NOMO-1 treated with dmso at 0.1 percent for 144 hours (cell line): Measurements from ENCODE around the gene TTC23.
"Not testable (repeated sequence)": the region's sequence is repeated elsewhere in the genome, so short reads cannot be mapped to it uniquely, and the experiment has no call there.

Experiments used
- DNase-seq: peaks from one replicate; lab custom pipeline; 2025; ENCODE audit not compliant: unreplicated experiment; lab: John Stamatoyannopoulos, UW

The TTC23 gene

DNA sequence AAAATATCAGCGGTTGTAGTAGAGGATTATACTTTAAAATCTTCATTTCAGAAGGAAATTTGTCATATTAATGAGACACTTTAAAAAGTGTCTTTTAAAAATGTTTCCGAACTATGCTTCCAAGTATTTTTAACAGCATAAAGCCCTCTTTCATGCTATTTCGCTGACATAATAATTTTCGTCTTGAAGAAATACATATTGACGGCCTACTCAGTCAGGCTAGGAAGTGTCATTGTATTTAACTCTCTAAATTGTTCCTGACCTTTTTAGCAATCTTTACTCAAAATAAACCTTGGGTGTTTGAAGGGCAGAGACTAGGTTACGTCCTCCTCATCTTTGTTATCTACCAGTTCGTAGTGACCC is 1.1 kb upstream of the TTC23 start:
- no peak for DNase-seq

DNA sequence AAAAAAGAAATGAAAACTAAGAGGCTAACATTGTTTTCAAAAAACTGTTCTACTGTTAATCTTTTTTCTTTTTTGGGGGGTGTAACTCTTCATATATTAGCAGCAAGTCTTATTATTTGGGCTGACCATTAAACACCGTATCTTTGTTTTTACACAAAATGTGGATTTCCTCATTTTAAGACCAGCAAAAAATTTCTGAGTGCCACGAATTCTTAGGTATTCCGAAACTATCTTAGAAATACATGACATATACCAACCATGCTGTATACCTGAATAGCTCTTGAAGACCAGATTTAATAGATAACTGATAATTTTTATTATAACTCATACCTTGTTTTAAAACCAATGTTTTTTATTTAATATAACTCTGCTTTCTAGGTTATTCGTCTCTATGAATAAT is 620 bp upstream of the TTC23 start:
- DNase-seq, result no peak

DNA sequence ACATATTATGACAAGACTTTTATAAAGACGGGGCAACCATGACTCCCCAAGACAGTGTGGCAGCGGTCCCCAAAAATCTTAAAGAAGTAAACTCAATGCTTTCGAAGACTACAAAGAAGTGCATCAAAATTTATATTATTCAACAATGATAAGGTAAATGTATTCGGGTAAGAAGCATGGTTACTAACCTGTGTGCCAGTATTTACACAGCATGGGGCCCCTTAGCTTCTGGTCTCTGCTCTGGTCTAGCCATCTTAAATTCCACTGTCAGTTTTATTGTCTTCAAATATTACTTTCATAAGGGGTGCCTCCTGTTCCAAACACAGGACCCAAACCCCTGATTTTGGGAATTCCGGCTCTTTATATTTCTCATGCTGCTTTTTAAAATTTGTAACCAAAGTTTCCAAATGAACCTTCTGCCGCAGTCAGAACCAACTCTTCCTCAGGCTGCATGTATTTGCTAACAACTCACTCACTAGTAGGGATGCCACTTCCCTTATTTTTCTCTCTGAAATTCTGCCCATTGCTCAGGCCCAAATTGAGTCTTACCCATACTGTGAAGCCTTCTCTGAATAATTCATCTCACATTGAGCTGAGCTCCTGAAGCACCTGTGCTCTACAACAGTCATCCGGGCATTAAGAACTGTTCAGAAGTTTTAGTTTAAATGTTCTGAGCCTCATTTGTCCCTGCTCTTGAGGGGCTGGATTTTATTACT is 1.2 kb downstream of the TTC23 start:
- no peak for DNase-seq

DNA sequence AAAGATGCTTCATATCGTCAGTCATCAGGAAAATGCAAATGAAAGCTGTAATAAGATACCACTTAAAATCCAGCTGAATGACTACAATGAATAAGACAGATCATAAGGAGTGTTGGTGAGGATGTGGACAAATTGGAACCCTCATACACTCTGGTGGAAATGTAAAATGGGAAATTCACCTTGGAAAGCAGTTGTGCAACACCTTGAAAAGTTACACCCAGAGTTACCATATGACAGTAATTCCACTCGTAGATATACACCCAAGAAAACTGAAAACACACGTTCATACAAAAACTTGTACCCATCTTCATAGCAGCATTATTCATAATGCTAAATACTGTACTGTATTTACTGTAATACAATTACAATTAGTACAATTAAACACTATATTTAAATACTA is 2.3 kb downstream of the TTC23 start:
- no peak for DNase-seq

- no peak for DNase-seq
These were observed 5.1 kb downstream of the TTC23 start for GRCh38 chr15:99244306-99244705.

DNA sequence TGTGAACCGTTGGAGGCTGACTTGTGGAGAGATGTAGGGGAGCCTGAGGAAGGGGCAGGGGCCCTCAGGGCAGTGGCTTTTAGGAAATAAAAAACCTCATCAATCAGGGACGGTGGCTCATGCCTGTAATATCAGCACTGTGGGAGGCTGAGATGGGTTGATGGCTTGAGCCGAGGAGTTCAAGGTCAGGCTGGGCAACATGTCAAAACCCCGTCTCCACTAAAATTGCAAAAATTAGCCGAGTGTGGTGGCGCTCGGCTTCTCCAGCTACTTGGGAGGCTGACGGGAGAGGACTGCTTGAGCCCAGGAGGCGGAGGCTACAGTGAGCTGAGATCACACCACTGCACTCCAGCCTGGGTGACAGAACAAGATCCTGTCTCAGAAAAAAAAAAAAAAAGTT is 7.6 kb downstream of the TTC23 start:
- DNase-seq, result no peak

DNA sequence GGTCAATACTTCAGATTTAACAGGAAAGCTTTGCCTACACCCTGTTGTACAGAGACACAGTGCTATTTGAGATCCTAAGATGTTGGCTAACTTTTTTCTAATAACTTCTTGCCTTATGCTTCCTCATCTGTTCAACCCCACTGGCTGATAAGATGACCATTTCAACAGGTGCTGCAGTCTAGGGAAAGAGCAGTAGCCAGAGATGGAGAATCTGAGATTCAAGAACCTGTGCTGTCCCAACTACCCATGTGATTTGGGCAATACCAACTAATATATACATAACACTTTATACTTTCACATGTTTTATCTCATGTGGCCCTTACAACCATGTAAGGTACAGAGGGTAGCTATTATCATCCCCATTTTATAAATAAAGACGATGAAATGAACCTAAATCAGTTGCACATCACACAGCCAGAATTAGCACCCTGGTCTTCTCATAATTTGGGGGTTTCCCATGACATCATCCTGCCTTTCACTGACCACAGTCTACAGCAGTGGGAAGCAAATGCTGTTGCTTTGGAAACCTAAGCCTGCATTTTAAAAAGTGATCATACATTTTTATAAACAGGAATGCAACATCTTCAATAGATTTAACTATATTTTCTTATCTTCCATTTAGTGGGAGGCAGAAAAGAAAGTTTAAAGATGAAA is 9.7 kb downstream of the TTC23 start:
- DNase-seq, result no peak

DNA sequence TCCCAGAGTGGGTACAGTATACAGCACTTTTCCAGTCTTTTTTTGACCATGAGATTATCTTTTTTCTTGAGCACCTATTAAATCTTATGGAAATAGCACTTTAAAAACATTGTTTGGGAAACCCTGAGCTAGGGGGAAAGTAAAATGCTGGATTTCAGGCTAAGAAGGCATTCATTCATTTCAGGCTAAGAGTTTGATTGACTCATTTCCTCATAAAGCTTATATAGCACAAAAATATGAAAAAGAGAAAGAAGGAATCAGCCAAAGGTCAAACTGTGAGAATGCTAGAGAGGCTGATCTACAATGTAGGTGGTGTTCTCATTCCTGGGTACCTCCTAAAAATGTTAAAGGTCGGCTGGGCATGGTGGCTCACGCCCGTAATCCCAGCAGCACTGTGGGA is 10.5 kb downstream of the TTC23 start:
- DNase-seq, result no peak

GRCh38 chr15:99234160-99234559 is 15.2 kb downstream of the TTC23 start:
- not testable (repeated sequence) for DNase-seq

DNA sequence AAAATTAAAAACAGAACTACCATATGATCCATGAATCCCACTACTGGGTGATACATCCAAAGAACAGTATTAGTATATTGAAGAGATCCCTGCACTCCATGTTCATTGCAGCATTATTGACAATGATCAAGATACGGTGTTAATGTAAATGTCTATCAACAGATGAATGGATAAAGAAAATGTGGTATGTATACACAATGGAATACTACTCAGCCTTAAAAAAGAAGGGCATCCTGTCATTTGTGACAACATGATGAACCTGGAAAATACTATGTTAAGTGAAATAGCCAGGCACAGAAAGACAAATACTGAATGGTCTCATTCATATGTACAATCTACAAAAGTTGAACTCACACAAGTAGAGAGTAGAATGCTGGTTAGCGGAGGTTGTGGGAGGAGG is 16.6 kb downstream of the TTC23 start:
- DNase-seq, result no peak

GRCh38 chr15:99230867-99231266 is 18.5 kb downstream of the TTC23 start:
- no peak for DNase-seq

- DNase-seq, result no peak
These were observed 21.1 kb downstream of the TTC23 start for GRCh38 chr15:99228120-99228770.

DNA sequence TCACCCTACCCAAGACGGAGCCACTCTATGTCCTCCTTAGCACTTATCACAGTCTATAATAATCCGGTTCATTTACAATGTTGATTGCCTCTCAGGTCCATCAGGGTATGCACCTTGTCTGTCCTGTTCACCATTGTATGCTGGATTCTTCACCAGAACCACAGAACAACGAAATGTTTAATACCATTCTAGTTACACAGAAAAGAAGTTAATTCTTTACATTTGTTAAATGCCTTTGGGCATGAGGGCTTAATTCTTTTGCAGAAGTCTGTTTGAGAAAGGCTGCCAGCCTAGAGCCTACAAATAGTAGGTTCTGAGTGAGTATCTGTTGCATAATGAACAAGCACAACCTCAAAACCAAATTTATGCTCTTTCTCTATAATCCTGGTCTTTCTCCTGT is 22.6 kb downstream of the TTC23 start:
- no peak for DNase-seq

DNA sequence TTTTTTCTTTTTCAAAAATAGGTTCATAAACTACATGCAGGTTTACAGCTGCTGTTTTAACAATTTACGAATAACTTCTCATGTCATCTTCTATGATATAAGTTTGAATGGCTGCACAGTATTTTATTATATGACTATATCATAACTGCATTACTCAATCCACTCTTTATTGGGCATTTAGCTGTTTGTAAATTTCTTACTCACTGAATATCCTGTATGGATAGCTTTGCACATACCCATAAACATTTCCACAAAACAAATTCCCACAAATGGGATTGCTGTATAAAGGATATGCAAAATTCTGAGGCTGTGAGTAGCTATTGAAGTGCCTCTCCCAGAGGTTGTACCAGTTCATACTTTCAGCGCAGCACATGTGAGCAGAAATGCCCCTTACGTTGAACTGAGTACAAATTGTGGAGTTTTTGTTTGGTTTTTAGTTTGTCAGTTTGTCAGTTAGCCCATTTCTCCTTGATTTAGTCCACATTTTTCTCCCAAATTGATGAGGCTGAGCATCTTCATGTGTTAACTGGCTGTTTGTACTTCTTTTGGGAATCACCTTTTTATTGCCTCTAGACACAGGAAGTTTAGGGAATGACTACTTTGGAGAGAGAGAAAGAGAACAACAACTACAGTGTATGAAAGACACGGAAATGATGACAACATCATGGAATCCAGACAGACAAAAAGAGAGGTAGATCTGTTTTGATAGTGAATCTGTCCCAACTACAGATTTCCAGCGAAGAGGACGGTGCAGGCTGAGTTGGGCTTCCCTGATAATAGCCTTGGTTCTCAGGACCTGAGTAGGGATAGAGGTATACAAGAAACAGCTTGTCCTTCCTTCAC is 24.8 kb downstream of the TTC23 start:
- DNase-seq, result no peak

DNA sequence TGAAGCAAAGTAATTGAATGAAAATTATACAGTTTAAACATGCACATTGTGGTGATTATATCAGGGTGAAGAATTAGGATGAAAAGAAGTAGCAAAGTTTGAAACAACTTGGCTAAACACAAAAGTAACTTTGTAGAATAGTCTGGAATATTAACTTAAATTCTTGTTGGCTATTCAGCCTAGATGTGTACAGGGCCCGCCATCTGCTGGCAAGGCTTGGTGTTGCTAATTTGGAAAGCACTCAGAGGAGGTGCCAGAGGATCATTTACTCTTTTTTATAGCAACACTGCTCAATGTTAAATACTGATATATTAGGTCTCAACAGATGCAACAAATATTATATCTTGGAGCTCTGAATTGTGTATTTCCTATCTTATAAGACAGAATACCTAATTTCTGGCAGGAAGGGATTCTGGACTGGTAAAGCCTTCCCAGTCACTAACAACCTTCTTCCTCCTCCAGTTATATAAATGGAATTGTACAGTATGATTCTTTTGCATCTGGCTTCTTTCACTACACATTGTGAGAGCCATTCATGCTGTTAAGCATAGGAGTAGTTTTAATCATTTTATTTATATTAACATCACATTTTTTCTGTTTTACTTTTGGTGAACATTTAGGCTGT is 36.1 kb downstream of the TTC23 start:
- no peak for DNase-seq

GRCh38 chr15:99212406-99212805 is 37.0 kb downstream of the TTC23 start:
- no peak for DNase-seq

DNA sequence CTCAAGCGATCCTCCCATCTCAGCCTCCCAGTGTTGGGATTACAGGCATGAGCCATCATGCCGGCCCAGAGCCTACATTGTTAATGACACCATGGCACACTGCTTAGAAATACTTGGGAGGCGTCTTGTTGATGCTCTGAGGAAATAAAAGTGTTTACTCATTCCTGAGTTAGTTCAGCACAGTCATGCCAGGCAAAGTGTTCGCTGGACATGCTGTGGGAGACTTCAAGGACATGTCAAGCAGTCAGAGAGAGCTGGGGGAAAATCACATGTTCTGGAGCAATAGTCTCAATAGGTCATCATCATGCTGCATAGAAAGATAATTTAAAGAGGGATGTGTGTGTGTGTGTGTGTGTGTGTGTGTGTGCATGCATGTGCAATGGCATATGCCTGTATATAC is 37.5 kb downstream of the TTC23 start:
- no peak for DNase-seq

GRCh38 chr15:99210334-99210733 is 39.0 kb downstream of the TTC23 start:
- DNase-seq, result no peak

GRCh38 chr15:99209326-99209725 is 40.1 kb downstream of the TTC23 start:
- DNase-seq, result no peak

DNA sequence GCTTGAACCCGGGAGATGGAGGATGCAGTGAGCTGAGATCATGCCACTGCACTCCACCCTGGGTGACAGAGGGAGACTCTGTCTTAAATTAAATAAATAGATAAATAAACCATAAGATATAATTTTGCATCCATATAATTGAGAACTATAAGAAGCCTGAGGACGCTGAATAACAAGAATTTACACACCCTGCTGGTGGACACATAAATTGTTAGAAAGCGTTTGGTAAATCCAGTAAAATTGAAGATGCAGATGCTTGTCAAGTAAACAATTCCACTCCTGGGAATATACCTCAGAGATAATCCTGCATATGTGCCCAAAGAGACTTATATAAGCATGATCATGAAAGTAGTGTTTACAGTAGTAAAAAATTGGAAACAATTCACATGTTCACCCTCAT is 41.7 kb downstream of the TTC23 start:
- no peak for DNase-seq

DNA sequence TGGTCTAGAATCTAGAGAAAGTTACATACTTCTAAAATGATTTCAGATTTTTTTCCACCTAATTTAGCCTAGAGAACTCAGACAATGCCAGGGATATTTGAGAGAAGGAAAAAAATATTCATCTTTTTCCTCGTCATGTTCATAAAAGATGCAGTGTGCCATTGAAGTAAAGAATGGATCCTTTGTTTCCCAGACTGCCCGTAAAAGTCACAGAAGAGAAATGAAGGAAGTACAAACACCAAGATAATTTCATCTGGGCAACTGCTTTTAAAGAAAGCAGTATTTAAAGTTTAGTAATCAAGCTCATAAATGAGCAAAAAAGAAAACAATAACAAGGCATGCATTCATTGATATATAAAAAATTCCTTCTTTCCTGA is 47.2 kb downstream of the TTC23 start:
- DNase-seq, result no peak
